Endothelial cell of umbilical vein (primary cell): ENCODE data around the gene DPYD. TPM values are rescaled to one million over a fixed set of nuclear protein-coding genes. Genes with fewer than 3 reads are reported as not detected.

ENCODE experiments used
- BruUV-seq: library from RNA; stranded (reverse); fragments of 400-500 nt; replicated peaks from 2 replicates; lab custom pipeline; 2021; lab: Mats Ljungman, UMichigan
- CTCF ChIA-PET: fragments of 300-600, 350-600 bp; sonication (Branson Sonifier 250); formaldehyde crosslinking; loops from one replicate; lab custom pipeline; 2021; ENCODE audit warnings: antibody characterized with exemption, inconsistent platforms; lab: Charles Lee
- POLR2A ChIA-PET: fragments of 300-600, 350-600 bp; sonication (Branson Sonifier 250); formaldehyde crosslinking; loops from one replicate; lab custom pipeline; 2021; ENCODE audit warnings: antibody characterized with exemption, inconsistent platforms; lab: Charles Lee
- DNase-seq: peaks from one replicate; pipeline ENCODE4 v3.0.0-alpha.2; 2011; ENCODE audit warnings: low read depth, low spot score
- FAIRE-seq: peaks from 2 replicates; lab custom pipeline; 2011; peaks lifted over from hg19 to GRCh38; lab: Jason Lieb, UNC
- H2AFZ ChIP-seq: 2 replicates; pipeline ENCODE4 v1.6.0; 2012; ENCODE audit warnings: low read depth, low read length, control low read depth, inconsistent platforms
- H3K27ac ChIP-seq: 2 replicates; pipeline ENCODE4 v1.5.1; 2011; ENCODE audit warnings: low read depth, mild to moderate bottlenecking, control low read depth, low read length, moderate library complexity; ENCODE audit not compliant: insufficient read depth
- H3K27me3 ChIP-seq, 2 experiments: 2 replicates each; pipeline versions ENCODE4 v1.6.0 to v1.6.1; 2011; ENCODE audit warnings: low read length in 2 of 2, mixed read lengths in 1 of 2; ENCODE audit not compliant: control insufficient read depth in 2 of 2, insufficient read depth in 2 of 2
- H3K36me3 ChIP-seq, 2 experiments: 2 replicates in 1 of 2; 3 replicates in 1 of 2; pipeline ENCODE4 v1.5.1; 2011; ENCODE audit warnings: low read length in 2 of 2, mild to moderate bottlenecking in 1 of 2, moderate library complexity in 1 of 2; ENCODE audit not compliant: control insufficient read depth in 2 of 2, insufficient read depth in 2 of 2; ENCODE audit errors: extremely low read depth in 1 of 2
- H3K4me1 ChIP-seq: 3 replicates; pipeline ENCODE4 v1.5.1; 2011; ENCODE audit warnings: mild to moderate bottlenecking, low read length; ENCODE audit not compliant: control insufficient read depth, insufficient read depth; ENCODE audit errors: extremely low read depth
- H3K4me2 ChIP-seq: 2 replicates; pipeline ENCODE4 v1.6.1; 2011; ENCODE audit warnings: low read length, control low read depth, mixed read lengths; ENCODE audit not compliant: insufficient read depth
- H3K4me3 ChIP-seq, 3 experiments: fragments of 200-600 bp in 1 of 3; sonication (generic), shearing (Covaris generic) in 1 of 3; replicated peaks in 1 of 3; 2 replicates each; pipeline ENCODE4 v1.5.1; 2011 to 2016; ENCODE audit warnings: control low read depth in 3 of 3, low read length in 3 of 3, mild to moderate bottlenecking in 2 of 3, inconsistent platforms in 1 of 3, low read depth in 1 of 3, moderate library complexity in 1 of 3; ENCODE audit not compliant: insufficient read depth in 1 of 3
- H3K79me2 ChIP-seq: 2 replicates; pipeline ENCODE4 v1.6.0; 2012; ENCODE audit warnings: low read length, inconsistent platforms; ENCODE audit not compliant: control insufficient read depth, insufficient read depth
- H3K9ac ChIP-seq: replicated peaks from 2 replicates; pipeline ENCODE3; 2011; ENCODE audit warnings: low read length, control low read depth; ENCODE audit not compliant: insufficient read depth; ENCODE audit errors: extremely low read depth
- H3K9me1 ChIP-seq: replicated peaks from 3 replicates; pipeline ENCODE4 v1.6.0; 2011; ENCODE audit warnings: mild to moderate bottlenecking, low read length; ENCODE audit not compliant: control insufficient read depth, insufficient read depth; ENCODE audit errors: extremely low read depth
- H3K9me3 ChIP-seq: replicated peaks from 2 replicates; pipeline ENCODE4 v1.5.1; 2012; ENCODE audit warnings: low read length, inconsistent platforms; ENCODE audit not compliant: control insufficient read depth, insufficient read depth
- H4K20me1 ChIP-seq: replicated peaks from 2 replicates; pipeline ENCODE3; 2011; ENCODE audit warnings: mild to moderate bottlenecking, low read length; ENCODE audit not compliant: control insufficient read depth, insufficient read depth; ENCODE audit errors: extremely low read depth
- CTCF ChIP-seq, 2 donors: IDR thresholded peaks; 1 replicate in 1 of 2; 2 replicates in 1 of 2; pipeline ENCODE4 v1.5.1; 2011; ENCODE audit warnings: low read length in 2 of 2, mild to moderate bottlenecking in 2 of 2, moderate library complexity in 2 of 2, control low read depth in 1 of 2, inconsistent platforms in 1 of 2, low read depth in 1 of 2; ENCODE audit not compliant: insufficient read depth in 1 of 2; ENCODE audit errors: extremely low read depth in 1 of 2
- EZH2 ChIP-seq: IDR thresholded peaks from 2 replicates; pipeline ENCODE4 v1.6.1; 2012; ENCODE audit warnings: borderline replicate concordance, low read depth, mild to moderate bottlenecking, moderate library complexity, low read length, inconsistent platforms; ENCODE audit not compliant: severe bottlenecking
- FOS ChIP-seq: IDR thresholded peaks from 2 replicates; pipeline ENCODE4 v1.6.1; 2011; ENCODE audit warnings: mild to moderate bottlenecking, low read length, moderate library complexity, borderline replicate concordance; ENCODE audit not compliant: insufficient read depth
- GATA2 ChIP-seq: IDR thresholded peaks from 2 replicates; pipeline ENCODE4 v1.7.0; 2011; ENCODE audit warnings: low read depth, mild to moderate bottlenecking, moderate library complexity, mixed read lengths, low read length; ENCODE audit not compliant: insufficient read length, insufficient read depth
- JUN ChIP-seq: IDR thresholded peaks from 2 replicates; pipeline ENCODE4 v1.6.1; 2011; ENCODE audit warnings: borderline replicate concordance, low read depth; ENCODE audit not compliant: insufficient read length, insufficient read depth
- MAX ChIP-seq: IDR thresholded peaks from 2 replicates; pipeline ENCODE4 v1.6.1; 2011; ENCODE audit not compliant: insufficient read depth, insufficient read length
- MYC ChIP-seq: IDR thresholded peaks from one replicate; pipeline ENCODE4 v1.6.1; 2011; ENCODE audit warnings: mild to moderate bottlenecking, low read depth, low read length
- POLR2A ChIP-seq: IDR thresholded peaks from 2 replicates; pipeline ENCODE4 v1.6.1; 2012; ENCODE audit warnings: low read depth, mild to moderate bottlenecking, control low read depth, low read length
- POLR2AphosphoS5 ChIP-seq: IDR thresholded peaks from 2 replicates; pipeline ENCODE4 v1.6.1; 2012; ENCODE audit warnings: low read depth, mild to moderate bottlenecking, control low read depth, low read length, moderate library complexity; ENCODE audit not compliant: insufficient read depth
- dilution Hi-C: fragments of 300-500 bp; cut with MboI; formaldehyde crosslinking; loops from one replicate; pipeline ENCODE4 v1.15.0; 2019; ENCODE audit warnings: low sequenced_read_pairs; ENCODE audit not compliant: extremely low pct_ligation_motif_present
- intact Hi-C: fragments of 100-400 bp; cut with micrococcal nuclease; formaldehyde crosslinking; loops from one replicate; pipeline ENCODE4 v1.10.0; 2022
- polyA plus RNA-seq, 4 experiments: library from polyadenylated mRNA; depleted of rRNA in 3 of 4; stranded (reverse) in 3 of 4; unstranded in 1 of 4; fragments of >200 nt; gene quantifications; 2 replicates each; pipeline versions ENCODE4 v1.2.1 to v1.2.3, GENCODE V29; 2011 to 2012; ENCODE audit warnings: missing spikeins in 1 of 4
- total RNA-seq: library from RNA; stranded (reverse); gene quantifications from 2 replicates; pipeline ENCODE4 v1.2.3, GENCODE V29; 2021

The DPYD gene
- total and polyA plus RNA-seq, 2 donors (not counting 3 experiments of a cell fraction or from before 2014, with no cell fraction given) = 4.6 to 15.1 TPM

- Histone ChIP-seq H3K9me1 (no peaks in the 10 kb centered on the region), H3K27me3 (no peaks in the 10 kb centered on the region), H3K36me3 (no peaks in the 10 kb centered on the region), H4K20me1 (no peaks in the 10 kb centered on the region), H3K9me3 (no peaks in the 10 kb centered on the region), H3K79me2 (no peaks in the 10 kb centered on the region), H3K9ac (no peak overlapping the region), H2AFZ (no peak overlapping the region), H3K4me2 (no peak overlapping the region), H3K4me1 (no peaks in the 10 kb centered on the region), H3K4me3 (no peak overlapping the region), H3K27ac (no peak overlapping the region)
- CTCF ChIA-PET = interaction anchor here (1.3 to 1.6 kb wide), 2 partner anchors 8 to 16 kb away, joined by 3 to 4 read pairs; no protein-coding TSS in a partner anchor
- no TSS peak for BruUV-seq
- intact Hi-C loops (loop anchor here (1.0 kb wide), 1 partner anchor 48 kb away; no protein-coding TSS in a partner anchor), dilution Hi-C loops (no loop called here)
- FAIRE-seq = no peak
- DNase-seq = no peak
- POLR2A ChIA-PET = no interaction called here
- TF ChIP-seq JUN (no peak), MAX (no peak), GATA2 (no peak), MYC (no peak), EZH2 (no peak)
Measured at GRCh38 chr1:97034651-97035050, 886.2 kb downstream of the DPYD start.

GRCh38 chr1:97033949-97034348 lies 886.9 kb downstream of the DPYD start:
- Histone ChIP-seq H3K9ac (no peak overlapping the region), H3K4me1 (no peaks in the 10 kb centered on the region), H3K9me3 (no peaks in the 10 kb centered on the region), H3K4me2 (no peak overlapping the region), H4K20me1 (no peaks in the 10 kb centered on the region), H3K4me3 (no peak overlapping the region), H3K27me3 (no peaks in the 10 kb centered on the region), H2AFZ (no peak overlapping the region), H3K9me1 (no peaks in the 10 kb centered on the region), H3K36me3 (no peaks in the 10 kb centered on the region), H3K27ac (no peak overlapping the region), H3K79me2 (no peaks in the 10 kb centered on the region)
- FAIRE-seq = no peak
- dilution Hi-C loops (no loop called here), intact Hi-C loops (no loop called here)
- POLR2A ChIA-PET = no interaction called here
- no peak for DNase-seq
- BruUV-seq = no TSS peak
- TF ChIP-seq MAX (no peak), CTCF (IDR thresholded peaks at IDR 0.05; ENCODE audit: extremely low read depth in 1 of 2, insufficient read depth in 1 of 2, low read depth in 1 of 2, low read length in 2 of 2) (no peak), MYC (no peak), POLR2AphosphoS5 (no peak), POLR2A (no peak), FOS (no peak), JUN (no peak), GATA2 (no peak), EZH2 (no peak)
- CTCF ChIA-PET = interaction anchor here (1.0 to 1.3 kb wide), 2 partner anchors 7 to 15 kb away, joined by 3 read pairs; no protein-coding TSS in a partner anchor
